Activated T-cell treated with anti-CD3 and anti-CD28 coated beads, Interleukin-2, amount 50 U/mL, for 48 hours (primary cell): Measurements from ENCODE around the gene CGB1.

Experiments
- DNase-seq, 2 experiments: peaks; one replicate each; pipeline ENCODE4 v3.0.0-alpha.2; 2020

CGB1 gene

GRCh38 chr19:49020931-49021895 is 15.5 kb downstream of the CGB1 start:
- DNase-seq: no peak

- DNase-seq: no peak
These were observed 16.4 kb downstream of the CGB1 start for GRCh38 chr19:49020342-49020741.

GRCh38 chr19:49019242-49019932 is 17.3 kb downstream of the CGB1 start:
- peak; percentile 83 to 84 for DNase-seq

GRCh38 chr19:49018388-49019241 is 18.1 kb downstream of the CGB1 start:
- peak; percentile 41 to 43 for DNase-seq

- peak; percentile 75 to 81 for DNase-seq
These were observed 18.9 kb downstream of the CGB1 start for GRCh38 chr19:49017666-49018351.

GRCh38 chr19:49017041-49017665 is 19.5 kb downstream of the CGB1 start, which contains the start of gene LHB:
Gene LHB (minus strand): TSS chr19:49017091. CDS start chr19:49017081, 10 bp downstream.
- no peak for DNase-seq

GRCh38 chr19:49016067-49016839 is 20.4 kb downstream of the CGB1 start:
- no peak for DNase-seq

- no peak for DNase-seq
These were observed 21.8 kb downstream of the CGB1 start for GRCh38 chr19:49014870-49015255.

- DNase-seq: no peak
These were observed 22.4 kb downstream of the CGB1 start for GRCh38 chr19:49014123-49014869.

GRCh38 chr19:49011194-49011593 is 25.5 kb downstream of the CGB1 start:
- no peak for DNase-seq

- no peak for DNase-seq
These were observed 26.2 kb downstream of the CGB1 start for GRCh38 chr19:49010453-49010852.

- no peak for DNase-seq
These were observed 26.9 kb downstream of the CGB1 start for GRCh38 chr19:49009828-49010227.

GRCh38 chr19:49006905-49007304 is 29.8 kb downstream of the CGB1 start:
- DNase-seq: no peak

GRCh38 chr19:49004964-49005614 is 31.6 kb downstream of the CGB1 start:
- no peak for DNase-seq

GRCh38 chr19:49004133-49004532 is 32.6 kb downstream of the CGB1 start:
- DNase-seq: no peak

- peak; percentile 81 to 86 for DNase-seq
These were observed 37.0 kb downstream of the CGB1 start for GRCh38 chr19:48999481-49000325.

- peak; percentile 76 for DNase-seq
These were observed 38.7 kb downstream of the CGB1 start for GRCh38 chr19:48997972-48998371.

GRCh38 chr19:48994035-48994386 is 42.7 kb downstream of the CGB1 start:
- no peak for DNase-seq
